Activated CD8-positive, alpha-beta memory T cell treated with anti-CD3 and anti-CD28 coated beads for 4 hours (primary cell): ENCODE data around the gene CIPC.
A peak's percentile ranks its signal among the peaks of the same experiment; 100 is the strongest.

Source experiments
- DNase-seq, 2 donors: peaks; one replicate each; pipeline ENCODE4 v3.0.0-alpha.2; 2020; ENCODE audit warnings: low read depth in 2 of 2

CIPC gene

DNA sequence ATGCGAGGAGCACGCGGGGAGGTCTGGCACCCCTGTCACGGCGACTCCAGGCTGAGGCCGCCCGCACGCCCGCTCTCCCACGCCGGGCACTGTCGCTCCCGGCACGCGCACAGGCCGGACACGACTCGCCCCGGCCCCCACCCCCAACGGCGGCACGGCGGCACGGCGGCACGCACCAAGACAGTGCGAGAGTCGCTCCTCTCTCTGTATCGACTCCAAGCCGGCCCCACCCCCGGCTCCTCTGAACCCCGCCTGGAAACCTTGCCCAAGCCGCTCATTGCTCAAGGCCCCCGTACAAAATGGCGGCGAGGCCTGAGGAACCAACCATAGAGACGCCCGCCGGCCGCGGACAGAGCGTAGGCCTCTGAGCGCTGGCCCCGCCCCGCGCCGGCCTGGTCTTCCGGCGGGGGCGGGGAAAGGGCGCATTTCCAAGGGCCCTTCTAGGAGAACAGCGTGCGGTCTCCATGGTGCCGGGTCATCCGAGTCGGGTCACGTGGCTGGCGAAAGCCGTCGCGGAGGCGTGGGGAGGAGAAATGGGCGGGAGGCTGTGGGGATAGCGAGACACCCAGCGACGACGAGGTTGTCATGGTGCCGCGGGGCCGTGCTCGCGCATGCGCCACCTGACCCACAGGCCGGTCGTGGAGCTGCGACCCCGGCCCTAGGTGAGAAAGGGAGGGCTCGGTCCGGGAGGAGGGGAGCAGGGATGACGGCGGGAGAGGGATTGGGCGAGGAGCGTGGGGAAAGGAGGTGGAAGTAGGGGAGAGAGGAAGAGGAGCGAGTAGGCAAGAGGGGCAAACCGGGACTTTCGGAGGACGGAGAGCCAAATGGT lies at the start of gene CIPC:
TSS of gene CIPC (plus strand) at position 559 of the 829 bp plus-strand sequence. CDS start 7,451 bp downstream, outside the sequence.
- peak; percentile 100 for DNase-seq

- DNase-seq: no peak
Observed at GRCh38 chr14:77051116-77051515, 46.9 kb upstream of the CIPC start.

GRCh38 chr14:77052281-77053044 lies 45.6 kb upstream of the CIPC start:
- no peak for DNase-seq

- peak; percentile 68 to 71 for DNase-seq
Observed at GRCh38 chr14:77053046-77053841, 44.8 kb upstream of the CIPC start.

GRCh38 chr14:77055306-77055705 lies 42.8 kb upstream of the CIPC start:
- DNase-seq: no peak

- DNase-seq: no peak
Observed at GRCh38 chr14:77055981-77056380, 42.1 kb upstream of the CIPC start.

DNA sequence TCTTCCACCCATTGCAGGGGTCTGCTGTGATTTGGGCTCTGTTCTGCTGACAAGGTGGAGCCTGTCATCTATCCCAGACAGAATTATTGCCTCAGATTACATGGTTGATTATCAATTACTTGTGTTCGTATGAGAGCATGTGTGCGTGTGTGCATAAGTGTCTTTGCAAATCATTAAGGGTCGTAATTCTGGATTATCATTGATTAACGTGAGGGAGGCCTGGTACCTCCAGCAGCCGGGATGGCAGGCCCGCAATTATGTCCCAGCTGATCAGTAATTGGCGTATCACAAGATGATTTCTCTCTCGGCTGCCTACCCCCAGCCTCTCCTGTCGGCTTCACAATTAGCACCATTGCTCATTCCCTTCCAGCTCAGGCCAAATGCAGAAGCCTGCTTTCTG lies 39.9 kb upstream of the CIPC start:
- DNase-seq: no peak

- DNase-seq: no peak
Observed at GRCh38 chr14:77058785-77059184, 39.3 kb upstream of the CIPC start.

DNA sequence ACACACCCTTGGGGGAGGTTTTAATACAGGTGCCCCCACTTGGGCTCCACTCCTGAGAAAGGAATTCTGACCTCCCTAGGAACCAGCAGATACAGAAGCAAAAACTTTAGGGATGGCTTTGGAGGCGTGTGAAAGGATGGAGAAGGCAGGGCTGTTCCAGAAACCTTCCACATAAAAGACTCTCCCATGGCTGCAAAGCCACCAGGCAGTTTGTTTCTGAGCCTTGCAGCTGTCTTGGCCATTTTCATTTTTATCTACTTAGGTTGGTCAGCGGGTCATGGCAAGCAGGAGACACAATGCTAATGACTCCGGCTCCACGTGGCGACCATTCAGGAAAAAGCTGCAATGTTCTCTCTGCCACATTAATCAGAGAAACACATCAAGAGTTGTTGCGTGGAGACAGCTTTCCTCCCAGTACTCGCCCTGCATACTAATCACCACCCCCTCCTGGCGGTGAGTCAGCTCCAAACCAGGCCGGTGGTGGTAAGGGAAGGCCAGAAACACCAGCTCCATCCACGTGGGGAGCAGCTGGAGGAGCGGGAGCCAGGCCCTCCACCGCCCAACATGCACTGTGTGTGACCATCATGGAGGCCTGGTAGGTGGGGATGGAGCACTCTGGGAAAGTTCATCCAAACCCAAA lies 38.7 kb upstream of the CIPC start:
- no peak for DNase-seq

GRCh38 chr14:77061630-77062257 lies 36.3 kb upstream of the CIPC start:
- no peak for DNase-seq

DNA sequence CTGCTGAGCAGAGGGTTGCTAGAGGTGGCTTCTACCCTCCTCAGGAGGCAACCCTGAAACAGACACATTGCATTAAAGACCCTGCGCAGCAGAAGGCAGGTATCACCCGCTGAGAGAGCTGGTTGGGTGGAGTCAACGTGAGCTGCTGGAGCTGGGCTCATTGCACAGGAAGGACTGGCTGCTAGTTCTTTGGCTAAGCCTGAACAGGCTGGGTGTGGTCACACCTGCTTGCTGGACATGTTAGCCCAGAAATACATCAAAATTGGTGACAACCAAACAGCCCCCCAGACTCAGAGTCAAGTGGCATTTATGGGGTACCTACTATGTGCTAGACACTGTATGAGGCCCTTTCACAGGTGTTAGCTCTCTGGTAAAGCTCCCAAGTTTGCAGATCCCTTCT lies 35.8 kb upstream of the CIPC start:
- DNase-seq: no peak

GRCh38 chr14:77063571-77064171 lies 34.4 kb upstream of the CIPC start:
- no peak for DNase-seq

DNA sequence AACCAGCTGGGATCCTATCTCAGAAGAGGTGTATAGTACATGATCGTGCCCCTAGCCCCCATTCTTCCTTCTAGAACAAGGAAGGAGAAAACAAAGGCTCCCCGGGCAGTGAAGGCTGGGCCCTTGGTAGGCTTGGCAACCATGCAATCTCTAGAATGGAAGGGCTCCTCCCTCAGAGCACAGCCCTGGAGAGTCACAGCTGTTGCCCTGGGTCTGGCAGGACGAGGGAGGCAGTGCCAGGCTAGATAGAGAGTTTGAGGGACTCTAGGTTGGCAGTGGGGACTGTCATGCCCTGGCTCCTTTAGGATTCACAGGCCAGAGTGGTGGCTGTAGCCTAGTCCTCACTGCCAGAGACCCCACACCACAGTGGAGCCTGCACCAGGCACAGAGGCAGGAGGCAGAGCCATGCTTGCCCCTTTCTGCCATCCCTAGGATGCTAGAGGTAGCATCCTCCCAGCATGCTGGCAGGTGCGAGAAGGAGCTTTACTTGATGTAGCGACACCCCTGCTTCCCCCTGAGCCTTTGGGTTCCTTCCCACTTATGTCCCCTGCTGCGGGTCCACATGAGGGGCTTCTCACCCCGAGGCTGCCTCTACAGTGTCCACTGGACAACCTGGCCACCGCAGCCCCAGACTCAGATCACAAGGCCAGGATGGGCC lies 33.4 kb upstream of the CIPC start:
- DNase-seq: no peak

DNA sequence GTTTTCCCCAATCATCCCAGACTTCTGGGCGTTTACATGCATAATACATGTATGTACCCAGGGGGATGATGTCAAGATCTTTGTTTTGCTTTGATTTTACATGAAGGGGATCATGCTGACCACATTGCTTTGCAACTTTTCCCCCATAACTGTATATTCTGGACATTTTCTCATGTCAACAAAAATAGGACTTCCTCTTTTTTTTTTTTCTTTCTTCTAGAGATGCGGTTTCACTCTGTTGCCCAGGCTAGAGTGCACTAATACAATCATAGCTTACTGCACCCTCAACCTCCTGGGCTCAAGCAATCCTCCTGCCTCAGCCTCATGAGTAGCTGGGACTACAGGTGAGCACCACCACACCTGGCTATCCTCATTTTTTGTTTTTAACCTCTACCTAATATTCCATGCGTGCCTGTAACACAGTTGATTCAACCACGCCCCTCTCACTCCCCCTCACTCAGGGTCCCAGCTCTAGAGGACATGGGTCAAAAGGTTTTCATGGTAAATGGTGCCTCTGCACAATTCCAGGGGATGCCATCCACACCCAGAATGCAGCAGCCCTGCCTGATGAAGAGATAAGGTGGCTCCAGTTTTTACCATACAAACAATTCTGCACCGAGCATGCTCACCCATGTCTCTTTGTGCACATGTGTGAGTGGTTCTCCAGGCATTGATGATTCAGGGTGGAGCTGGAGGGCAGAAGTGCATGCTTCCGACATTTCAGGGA lies 32.0 kb upstream of the CIPC start:
- DNase-seq: no peak

GRCh38 chr14:77066578-77067172 lies 31.4 kb upstream of the CIPC start:
- no peak for DNase-seq

DNA sequence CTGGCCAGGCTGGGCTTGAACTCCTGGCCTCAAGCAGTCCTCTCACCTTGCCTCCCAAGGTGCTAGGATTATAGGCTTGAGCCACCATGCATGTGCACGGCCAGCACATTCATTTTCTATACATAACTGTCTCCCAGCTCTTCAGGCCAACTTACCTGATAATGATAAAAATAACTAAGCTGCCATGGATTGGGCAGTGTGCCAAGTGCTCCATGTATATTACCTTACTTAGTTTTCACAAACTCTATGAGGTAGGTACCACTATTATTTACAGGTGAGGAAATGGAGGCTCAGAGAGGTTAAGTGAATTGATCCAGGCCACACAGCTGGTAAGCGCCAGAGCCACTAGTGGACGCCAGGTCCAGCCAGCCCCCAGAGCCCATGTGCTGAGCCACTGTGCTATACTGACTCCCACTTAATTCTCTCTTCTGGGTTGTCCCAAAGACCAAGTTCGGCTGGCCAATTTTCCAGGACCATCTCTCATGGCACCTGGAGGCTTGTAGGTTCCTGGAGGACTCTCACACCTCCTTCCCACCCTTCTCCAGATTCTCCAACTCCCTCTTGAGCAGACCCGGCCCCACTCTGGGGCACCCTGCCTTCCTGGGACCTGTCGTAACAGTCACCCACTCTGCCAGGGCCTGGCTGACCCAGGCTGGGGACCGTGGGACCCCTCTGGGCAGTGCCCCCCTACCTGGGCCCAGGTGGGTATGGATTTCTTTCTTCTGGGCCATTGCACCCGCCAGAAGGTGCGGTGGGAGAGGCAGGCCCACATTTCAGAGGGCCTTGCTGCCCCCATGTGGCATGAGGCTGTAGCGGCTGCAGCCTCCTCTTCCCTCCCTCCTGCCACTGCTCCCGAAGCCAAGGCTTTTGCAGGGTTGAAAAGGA lies 30.2 kb upstream of the CIPC start:
- peak; percentile 16 to 25 for DNase-seq

GRCh38 chr14:77068517-77069200 lies 29.4 kb upstream of the CIPC start:
- DNase-seq: no peak

DNA sequence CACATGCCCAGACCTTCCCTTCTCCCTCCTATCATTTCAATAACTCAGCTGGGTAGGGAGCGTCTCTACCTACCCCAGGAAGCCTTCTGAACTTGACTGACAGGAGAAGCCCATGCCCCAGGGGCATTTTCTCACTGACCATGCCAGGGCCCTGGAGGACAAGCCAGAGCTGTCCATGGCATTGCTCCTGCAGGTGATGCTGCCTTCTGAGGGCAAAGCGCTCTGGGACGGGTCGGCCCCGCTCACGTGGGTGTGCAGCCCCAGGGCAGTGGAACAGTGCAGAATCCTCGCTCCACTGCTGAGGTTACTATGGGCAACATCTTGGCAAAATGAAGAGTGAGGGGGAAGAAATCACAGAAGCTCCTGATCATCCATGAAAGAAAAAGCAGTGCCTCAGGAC lies 28.5 kb upstream of the CIPC start:
- no peak for DNase-seq
